VCaP (cell line): ENCODE results near the gene CPOX.
A peak's percentile ranks its signal among the peaks of the same experiment; 100 is the strongest.

Source experiments
- H3K27ac ChIP-seq: fragments of 450-650 bp; 2 replicates; pipeline ENCODE4 v1.5.1; 2017
- TF ChIP-seq, protein P1 (sequence below): fragments of 450-650 bp; conservative IDR thresholded peaks from 2 replicates; pipeline ENCODE4 v1.5.1; 2017; ENCODE audit warnings: mild to moderate bottlenecking, moderate library complexity

Gene CPOX

DNA sequence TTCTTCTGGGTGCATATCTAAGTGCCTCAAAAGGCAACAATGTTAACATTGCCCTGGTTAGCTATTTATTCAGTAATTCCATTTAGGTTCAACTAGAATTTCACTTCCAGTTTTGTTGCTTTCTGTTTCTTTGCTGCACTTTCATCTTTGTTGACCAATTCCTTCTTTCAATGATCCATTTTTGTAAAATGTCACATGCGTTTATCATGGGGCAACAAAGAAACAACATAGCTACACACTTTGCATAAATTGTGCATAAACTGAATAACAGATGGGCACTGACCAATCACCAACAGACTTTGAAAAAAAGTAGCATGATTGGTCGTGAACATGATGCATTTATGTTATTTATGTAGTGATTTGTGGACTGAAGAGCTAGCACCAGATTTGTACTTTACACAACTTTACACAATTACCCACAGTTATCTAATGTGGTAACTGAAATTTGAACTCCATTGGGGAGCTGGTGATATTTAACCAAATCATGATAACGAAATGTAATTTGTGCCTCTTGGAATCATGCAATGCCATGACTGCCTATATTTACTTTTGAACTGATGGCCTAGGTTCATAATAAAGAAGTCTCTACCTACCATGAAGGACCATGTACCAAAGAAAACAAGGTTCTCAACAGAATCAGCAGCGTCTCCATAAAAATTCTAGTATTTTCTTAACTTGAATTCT, 7.1 kb upstream of the CPOX start:
- no peak overlapping the region for H3K27ac ChIP-seq
- TF ChIP-seq, protein P1, sequence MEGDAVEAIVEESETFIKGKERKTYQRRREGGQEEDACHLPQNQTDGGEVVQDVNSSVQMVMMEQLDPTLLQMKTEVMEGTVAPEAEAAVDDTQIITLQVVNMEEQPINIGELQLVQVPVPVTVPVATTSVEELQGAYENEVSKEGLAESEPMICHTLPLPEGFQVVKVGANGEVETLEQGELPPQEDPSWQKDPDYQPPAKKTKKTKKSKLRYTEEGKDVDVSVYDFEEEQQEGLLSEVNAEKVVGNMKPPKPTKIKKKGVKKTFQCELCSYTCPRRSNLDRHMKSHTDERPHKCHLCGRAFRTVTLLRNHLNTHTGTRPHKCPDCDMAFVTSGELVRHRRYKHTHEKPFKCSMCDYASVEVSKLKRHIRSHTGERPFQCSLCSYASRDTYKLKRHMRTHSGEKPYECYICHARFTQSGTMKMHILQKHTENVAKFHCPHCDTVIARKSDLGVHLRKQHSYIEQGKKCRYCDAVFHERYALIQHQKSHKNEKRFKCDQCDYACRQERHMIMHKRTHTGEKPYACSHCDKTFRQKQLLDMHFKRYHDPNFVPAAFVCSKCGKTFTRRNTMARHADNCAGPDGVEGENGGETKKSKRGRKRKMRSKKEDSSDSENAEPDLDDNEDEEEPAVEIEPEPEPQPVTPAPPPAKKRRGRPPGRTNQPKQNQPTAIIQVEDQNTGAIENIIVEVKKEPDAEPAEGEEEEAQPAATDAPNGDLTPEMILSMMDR, result no peak

DNA sequence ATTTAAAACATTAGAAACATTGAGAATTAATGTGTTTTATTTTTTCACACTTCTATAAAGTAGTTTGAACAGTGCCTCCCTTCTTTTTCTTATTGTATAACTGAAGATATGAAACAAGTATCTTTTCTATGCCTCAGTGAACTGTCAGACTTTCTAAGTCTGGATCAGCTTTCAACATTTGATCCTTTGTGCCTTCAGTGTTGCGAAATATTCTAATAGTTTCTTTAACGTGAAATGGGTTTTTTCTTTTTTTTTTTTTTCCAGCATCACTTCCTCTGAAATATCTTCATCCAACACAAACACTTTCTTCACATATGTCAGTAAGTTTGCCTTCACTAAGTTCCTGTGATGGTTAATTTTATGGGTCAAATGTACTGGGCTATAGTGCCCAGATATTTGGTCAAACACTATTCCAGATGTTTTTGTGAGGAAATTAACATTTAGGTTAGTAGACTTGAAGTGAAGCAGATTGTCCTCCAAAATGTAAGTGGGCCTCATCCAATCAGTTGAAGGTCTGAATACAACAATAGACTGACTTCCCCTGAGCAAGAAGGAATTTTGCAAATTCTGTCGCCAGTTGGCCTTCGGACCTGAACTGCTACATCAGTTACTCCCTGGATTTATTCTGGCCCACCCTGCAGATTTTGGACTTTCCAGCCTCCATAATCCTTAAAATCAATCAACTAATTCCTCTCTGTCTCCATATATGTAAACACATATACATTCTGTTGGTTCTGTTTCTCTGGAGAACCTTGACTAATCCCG, 6.4 kb upstream of the CPOX start:
- TF ChIP-seq, protein P1, result no peak
- H3K27ac ChIP-seq, result no peak overlapping the region

DNA sequence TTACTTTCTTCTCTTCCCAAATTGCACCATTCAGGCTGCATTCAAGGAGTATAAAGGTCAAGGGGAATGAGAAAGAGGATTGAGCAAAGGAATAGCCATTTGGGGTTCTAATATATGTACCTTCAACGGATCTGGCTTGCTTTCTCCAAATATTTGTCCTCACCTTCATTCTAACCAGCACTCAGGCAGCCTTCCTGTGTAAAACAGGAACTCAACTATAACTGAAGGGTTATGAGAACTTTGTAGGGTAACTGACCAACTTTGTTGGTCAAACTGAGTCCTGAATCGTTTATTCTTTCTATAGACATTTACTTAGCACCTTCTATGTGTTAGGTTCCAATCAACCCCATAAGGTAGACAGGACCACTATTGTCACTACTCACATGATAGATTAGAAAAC, 5.1 kb upstream of the CPOX start:
- TF ChIP-seq, protein P1, result no peak
- H3K27ac ChIP-seq, result no peak overlapping the region

DNA sequence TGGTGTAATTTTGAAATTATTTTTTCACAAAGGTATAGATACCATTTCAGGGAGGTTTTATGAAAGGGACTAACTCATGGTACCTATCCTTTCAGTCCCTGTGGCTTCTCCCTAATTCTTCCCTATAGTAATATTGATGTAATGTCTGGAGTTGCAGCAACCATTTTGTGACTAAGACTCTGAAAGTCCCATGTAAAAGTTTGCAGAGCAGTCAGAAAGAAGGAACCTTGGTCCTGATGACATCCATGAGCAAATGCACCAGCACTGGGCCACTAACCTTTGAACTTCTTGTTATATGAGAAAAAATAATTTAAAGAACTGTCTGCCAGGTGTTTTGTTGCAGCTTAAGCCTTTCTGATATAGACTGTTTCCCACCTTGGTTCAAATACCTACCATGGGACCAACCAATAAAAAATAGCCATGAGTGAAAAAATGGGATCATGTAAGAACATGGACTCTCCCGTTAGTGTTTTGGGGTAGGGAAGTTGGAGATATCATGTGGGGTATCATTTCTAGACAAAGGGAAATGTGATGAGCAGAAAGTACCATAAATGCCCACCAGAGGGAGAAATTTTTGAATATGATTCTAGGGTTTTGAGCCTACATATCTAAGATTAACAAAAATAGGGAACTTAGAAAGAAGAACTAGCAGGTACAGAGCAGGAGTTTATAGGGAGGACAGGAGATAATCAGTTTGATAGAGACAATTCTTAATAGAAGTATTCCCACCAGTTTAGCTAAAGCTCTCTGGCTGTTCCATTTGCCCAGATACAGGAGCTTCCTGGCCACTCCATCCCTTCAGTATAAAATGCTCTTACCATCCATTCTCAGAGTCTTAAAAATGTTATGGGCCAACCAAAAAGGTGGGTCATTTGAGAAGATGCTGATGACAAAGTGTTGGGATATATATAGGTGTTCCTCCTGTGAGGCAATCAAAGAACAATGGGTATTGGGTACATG, 3.4 kb upstream of the CPOX start:
- no peak overlapping the region for H3K27ac ChIP-seq
- TF ChIP-seq, protein P1, result peak; percentile 75

DNA sequence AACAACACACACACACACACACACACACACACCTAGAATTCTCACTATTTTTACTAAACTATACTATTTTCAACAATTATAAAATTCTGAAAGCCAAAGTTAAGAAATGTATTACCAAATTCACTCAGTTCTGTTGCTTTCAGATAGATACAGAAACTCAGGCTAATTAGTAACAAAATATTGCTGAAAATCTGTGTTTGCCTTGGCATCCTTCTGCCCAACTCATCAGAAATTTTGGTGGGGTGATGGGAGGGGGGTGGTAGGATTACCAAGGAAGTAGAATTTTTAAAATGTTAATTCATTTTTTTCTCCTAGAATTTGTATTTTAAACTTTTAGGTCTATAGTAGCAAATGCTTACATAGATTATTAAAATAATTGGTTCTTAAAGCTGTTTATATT, 2.7 kb upstream of the CPOX start:
- TF ChIP-seq, protein P1, result no peak
- no peak overlapping the region for H3K27ac ChIP-seq

DNA sequence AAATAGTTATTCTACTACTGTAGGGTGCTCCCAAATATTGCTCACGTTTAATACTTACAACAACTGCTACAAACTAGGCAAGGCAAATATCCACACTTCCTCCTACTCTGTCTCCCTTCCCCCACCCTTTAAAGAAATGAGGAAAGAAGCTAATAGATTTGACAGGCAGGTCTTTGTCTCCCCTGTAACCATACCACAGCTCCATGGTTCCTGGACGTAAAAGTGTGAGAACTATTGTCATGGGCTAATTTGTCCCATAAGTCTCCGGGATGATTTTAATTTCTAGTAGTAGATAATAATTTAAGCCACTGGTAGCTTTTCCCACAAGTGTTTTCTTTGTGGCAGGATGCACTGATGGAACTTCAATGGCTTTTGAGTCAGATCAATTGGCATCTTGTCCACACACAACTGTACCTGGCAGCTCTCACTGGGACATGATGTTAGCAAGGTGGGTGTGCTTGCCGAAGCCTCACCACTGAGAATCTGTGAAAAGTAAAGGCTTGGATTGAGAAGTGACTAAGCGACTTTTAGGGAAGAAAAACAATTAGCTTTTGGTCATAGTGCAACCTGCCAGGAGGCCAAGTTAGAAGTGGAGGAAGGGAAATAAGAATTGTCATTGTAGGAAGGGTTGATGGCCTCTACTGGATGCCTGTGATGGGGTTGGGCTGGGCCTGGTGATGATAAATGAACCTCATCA, 1.4 kb upstream of the CPOX start:
- TF ChIP-seq, protein P1, result no peak
- H3K27ac ChIP-seq, result peak overlapping the region; percentile 78; the same call in 1 of the 2 replicates
